Measurements from ENCODE around the gene PLA2G4D.

GRCh38 chr15:42065468-42065867 lies 28.9 kb downstream of the PLA2G4D start:
- TF ChIP-seq CTCF (IDR thresholded peaks at IDR 0.05; ENCODE audit: low read length) (no peak), EZH2 (IDR thresholded peaks at IDR 0.05; ENCODE audit: borderline replicate concordance, low read length) (no peak)
